Naive thymus-derived CD4-positive, alpha-beta T cell (primary cell): ENCODE measurements around the gene HDAC10. TPM values are rescaled to one million over a fixed set of nuclear protein-coding genes. Genes with fewer than 3 reads are reported as not detected.

Source experiments
- ATAC-seq: fragments of 150-1000 bp; cut with Tn5 transposase; 2 replicates; pipeline ENCODE4 v1.10.0; 2021; ENCODE audit warnings: mild to moderate bottlenecking, moderate library complexity
- CTCF ChIA-PET: fragments of 350-600 bp; sonication (Branson Sonifier 250); formaldehyde crosslinking; loops from one replicate; lab custom pipeline; 2021; ENCODE audit warnings: antibody characterized with exemption; lab: Charles Lee
- POLR2A ChIA-PET: fragments of 350-600 bp; sonication (Branson Sonifier 250); formaldehyde crosslinking; loops from one replicate; lab custom pipeline; 2021; ENCODE audit warnings: antibody characterized with exemption, inconsistent platforms; lab: Charles Lee
- DNase-seq, 9 donors: peaks; one replicate each; pipeline versions ENCODE4 v3.0.0 to v3.0.0-alpha.2; 2020 to 2022; ENCODE audit warnings: mixed read lengths in 1 of 9
- H3K27ac ChIP-seq: one replicate; pipeline ENCODE4 v1.7.0; 2013; ENCODE audit warnings: mild to moderate bottlenecking, low read depth, low read length, moderate library complexity
- H3K27me3 ChIP-seq, 2 donors: one replicate each; pipeline ENCODE4 v1.7.0; 2013; ENCODE audit warnings: low read length in 2 of 2, mild to moderate bottlenecking in 2 of 2, moderate library complexity in 2 of 2; ENCODE audit not compliant: control insufficient read depth in 2 of 2, insufficient read depth in 2 of 2
- H3K36me3 ChIP-seq, 3 experiments: 1 replicate in 2 of 3; 2 replicates in 1 of 3; pipeline ENCODE4 v1.7.0; 2013; ENCODE audit warnings: low read length in 3 of 3, mild to moderate bottlenecking in 3 of 3, moderate library complexity in 1 of 3; ENCODE audit not compliant: insufficient read depth in 3 of 3, control insufficient read depth in 2 of 3
- H3K4me1 ChIP-seq, 2 donors: one replicate each; pipeline ENCODE4 v1.7.0; 2013; ENCODE audit warnings: low read length in 2 of 2, mild to moderate bottlenecking in 2 of 2, moderate library complexity in 1 of 2; ENCODE audit not compliant: control insufficient read depth in 2 of 2, insufficient read depth in 2 of 2
- H3K4me3 ChIP-seq: 2 replicates; pipeline ENCODE4 v1.7.0; 2013; ENCODE audit warnings: mild to moderate bottlenecking, low read length
- H3K9me3 ChIP-seq, 3 experiments: 1 replicate in 2 of 3; 2 replicates in 1 of 3; pipeline ENCODE4 v1.7.0; 2013; ENCODE audit warnings: low read length in 3 of 3; ENCODE audit not compliant: control insufficient read depth in 2 of 3
- H3K27ac Mint-ChIP-seq, 9 donors: one replicate each; pipeline ENCODE4 v1.8.0; 2020 to 2022; ENCODE audit warnings: mixed read lengths in 9 of 9, mild to moderate bottlenecking in 8 of 9, moderate library complexity in 5 of 9, inconsistent platforms in 2 of 9
- H3K27me3 Mint-ChIP-seq, 5 donors: one replicate each; pipeline ENCODE4 v1.8.0; 2021 to 2022; ENCODE audit warnings: mixed read lengths in 5 of 5, mild to moderate bottlenecking in 1 of 5
- H3K36me3 Mint-ChIP-seq, 5 donors: one replicate each; pipeline ENCODE4 v1.8.0; 2020 to 2022; ENCODE audit warnings: mixed read lengths in 5 of 5, mild to moderate bottlenecking in 3 of 5, inconsistent platforms in 1 of 5
- H3K4me1 Mint-ChIP-seq, 7 donors: one replicate each; pipeline ENCODE4 v1.8.0; 2020 to 2022; ENCODE audit warnings: mixed read lengths in 7 of 7, mild to moderate bottlenecking in 3 of 7, inconsistent platforms in 1 of 7
- H3K4me3 Mint-ChIP-seq, 10 donors: one replicate each; pipeline ENCODE4 v1.8.0; 2020 to 2022; ENCODE audit warnings: mild to moderate bottlenecking in 10 of 10, mixed read lengths in 10 of 10, moderate library complexity in 6 of 10, inconsistent platforms in 2 of 10
- H3K9me3 Mint-ChIP-seq, 11 donors: one replicate each; pipeline ENCODE4 v1.8.0; 2020 to 2022; ENCODE audit warnings: mixed read lengths in 11 of 11, mild to moderate bottlenecking in 4 of 11, inconsistent platforms in 1 of 11, moderate library complexity in 1 of 11
- intact Hi-C, 2 donors: fragments of 100-400 bp; cut with micrococcal nuclease; formaldehyde crosslinking; loops; one replicate each; pipeline ENCODE4 v1.15.1; 2023
- polyA plus RNA-seq, 2 donors: library from polyadenylated mRNA; unstranded; fragments of 300-500 nt; fragmentation: Illumina TruSeq; gene quantifications; one replicate each; pipeline ENCODE4 v1.2.3, GENCODE V29; 2021
- total RNA-seq, 6 experiments: library from RNA in 5 of 6; stranded (reverse) in 5 of 6; gene quantifications; 1 replicate in 5 of 6; 2 replicates in 1 of 6; pipeline ENCODE4 v1.2.3 and lab custom pipeline; 2021 to 2026

The HDAC10 gene
- total and polyA plus RNA-seq, 7 experiments from 2014 or later: 7.1 to 139 (median 98.7) TPM

- peaks cover 6 to 32% (median 25%) of the 10 kb centered on the region in 7 donors for H3K4me1 Mint-ChIP-seq
Measured at GRCh38 chr22:50233223-50233622, 17.8 kb downstream of the HDAC10 start.

GRCh38 chr22:50232481-50233151, 18.4 kb downstream of the HDAC10 start:
- Histone ChIP-seq H3K4me1 (no peaks in the 10 kb centered on the region), H3K27me3 (no peaks in the 10 kb centered on the region), H3K9me3 (no peaks in the 10 kb centered on the region), H3K27ac (no peak overlapping the region), H3K36me3 (peaks cover 0 to 76% (median 12%) of the 10 kb centered on the region in 3 experiments), H3K4me3 (no peak overlapping the region)
- intact Hi-C loops: no loop called here
- ChIA-PET CTCF (interaction anchor here (0.6 to 1.3 kb wide), 2 partner anchors 8 to 18 kb away, joined by 3 read pairs; no protein-coding TSS in a partner anchor), POLR2A (interaction anchor here (0.6 kb wide), 2 partner anchors 130 to 389 kb away, joined by 4 to 5 read pairs; no protein-coding TSS in a partner anchor)
- no peak for ATAC-seq
- Mint-ChIP-seq H3K4me3 (no peak overlapping the region), H3K27me3 (no peaks in the 10 kb centered on the region), H3K27ac (no peak overlapping the region), H3K36me3 (peaks cover 0 to 21% (median 7%) of the 10 kb centered on the region in 5 donors), H3K4me1 (peaks cover 6 to 27% (median 21%) of the 10 kb centered on the region in 7 donors), H3K9me3 (peaks cover 0 to 10% (median 0%) of the 10 kb centered on the region in 11 donors)
- DNase-seq: no peak

More at GRCh38 chr22:50233223-50233622, 17.8 kb downstream of the HDAC10 start:
- H3K27me3 ChIP-seq: no peaks in the 10 kb centered on the region
- H3K4me3 ChIP-seq: no peak overlapping the region
- DNase-seq (no peak), ATAC-seq (no peak)
- Mint-ChIP-seq H3K4me3 (no peak overlapping the region), H3K36me3 (peaks cover 0 to 26% (median 7%) of the 10 kb centered on the region in 5 donors), H3K27ac (no peak overlapping the region), H3K27me3 (no peaks in the 10 kb centered on the region), H3K9me3 (peaks cover 0 to 10% (median 0%) of the 10 kb centered on the region in 11 donors)
- H3K27ac ChIP-seq: no peak overlapping the region
- no peaks in the 10 kb centered on the region for H3K4me1 ChIP-seq
- intact Hi-C loops: no loop called here
- H3K36me3 ChIP-seq: peaks cover 0 to 75% (median 10%) of the 10 kb centered on the region in 3 experiments
- ChIA-PET CTCF (interaction anchor here (1.3 kb wide), 1 partner anchor 8 kb away, joined by 3 read pairs; no protein-coding TSS in a partner anchor), POLR2A (no interaction called here)
- H3K9me3 ChIP-seq: no peaks in the 10 kb centered on the region

GRCh38 chr22:50229370-50229769, 21.7 kb downstream of the HDAC10 start:
- Mint-ChIP-seq H3K27ac (no peak overlapping the region), H3K9me3 (peaks cover 0 to 2% (median 0%) of the 10 kb centered on the region in 11 donors), H3K36me3 (peaks cover 0 to 22% (median 5%) of the 10 kb centered on the region in 5 donors), H3K27me3 (no peaks in the 10 kb centered on the region), H3K4me3 (no peak overlapping the region), H3K4me1 (peaks cover 0 to 18% (median 6%) of the 10 kb centered on the region in 7 donors)
- H3K27ac ChIP-seq: no peak overlapping the region
- no peak for ATAC-seq
- no peaks in the 10 kb centered on the region for H3K27me3 ChIP-seq
- ChIA-PET POLR2A (no interaction called here), CTCF (no interaction called here)
- H3K36me3 ChIP-seq: peaks cover 0 to 78% (median 18%) of the 10 kb centered on the region in 3 experiments
- H3K4me1 ChIP-seq: no peaks in the 10 kb centered on the region
- intact Hi-C loops: no loop called here
- no peak for DNase-seq
- no peak overlapping the region for H3K4me3 ChIP-seq
- H3K9me3 ChIP-seq: no peaks in the 10 kb centered on the region

- Histone ChIP-seq H3K27me3 (no peaks in the 10 kb centered on the region), H3K9me3 (no peaks in the 10 kb centered on the region), H3K36me3 (peaks cover 0 to 79% (median 27%) of the 10 kb centered on the region in 3 experiments), H3K4me1 (no peaks in the 10 kb centered on the region), H3K4me3 (no peak overlapping the region), H3K27ac (no peak overlapping the region)
- H3K4me1 Mint-ChIP-seq: peaks cover 0 to 10% (median 0%) of the 10 kb centered on the region in 7 donors
- no peak overlapping the region for H3K27ac Mint-ChIP-seq
- peaks cover 0 to 29% (median 5%) of the 10 kb centered on the region in 5 donors for H3K36me3 Mint-ChIP-seq
- POLR2A ChIA-PET: no interaction called here
- H3K9me3 Mint-ChIP-seq: no peaks in the 10 kb centered on the region
- H3K27me3 Mint-ChIP-seq: no peaks in the 10 kb centered on the region
- intact Hi-C loops: no loop called here
- no peak for ATAC-seq
- no peak for DNase-seq
- peak overlapping the region in 1 of 10 donors; percentile 16 for H3K4me3 Mint-ChIP-seq
- CTCF ChIA-PET: no interaction called here
Measured at GRCh38 chr22:50228366-50228765, 22.7 kb downstream of the HDAC10 start.

- H3K27me3 Mint-ChIP-seq: no peaks in the 10 kb centered on the region
- intact Hi-C loops: no loop called here
- ATAC-seq (no peak), DNase-seq (no peak)
- H3K4me1 Mint-ChIP-seq: peaks cover 0 to 8% (median 0%) of the 10 kb centered on the region in 7 donors
- peaks cover 0 to 79% (median 33%) of the 10 kb centered on the region in 3 experiments for H3K36me3 ChIP-seq
- POLR2A ChIA-PET: interaction anchor here (0.6 kb wide), 1 partner anchor 91 kb away, joined by 3 read pairs; no protein-coding TSS in a partner anchor
- no peak overlapping the region for H3K27ac Mint-ChIP-seq
- no peak overlapping the region for H3K4me3 ChIP-seq
- H3K4me3 Mint-ChIP-seq: no peak overlapping the region
- no peaks in the 10 kb centered on the region for H3K27me3 ChIP-seq
- H3K36me3 Mint-ChIP-seq: peaks cover 0 to 32% (median 8%) of the 10 kb centered on the region in 5 donors
- no peaks in the 10 kb centered on the region for H3K4me1 ChIP-seq
- H3K27ac ChIP-seq: no peak overlapping the region
- no peaks in the 10 kb centered on the region for H3K9me3 Mint-ChIP-seq
- no peaks in the 10 kb centered on the region for H3K9me3 ChIP-seq
- CTCF ChIA-PET: interaction anchor here (0.9 kb wide), 1 partner anchor 16 kb away, joined by 3 read pairs; no protein-coding TSS in a partner anchor
Measured at GRCh38 chr22:50227579-50228215, 23.4 kb downstream of the HDAC10 start.

- CTCF ChIA-PET: interaction anchor here (0.9 to 1.0 kb wide), 2 partner anchors 12 to 16 kb away, joined by 3 read pairs; no protein-coding TSS in a partner anchor
- intact Hi-C loops: no loop called here
- no peak overlapping the region for H3K4me3 ChIP-seq
- H3K9me3 ChIP-seq: no peaks in the 10 kb centered on the region
- ATAC-seq (no peak), DNase-seq (no peak)
- no peak overlapping the region for H3K27ac Mint-ChIP-seq
- peaks cover 5 to 81% (median 34%) of the 10 kb centered on the region in 3 experiments for H3K36me3 ChIP-seq
- POLR2A ChIA-PET: no interaction called here
- no peaks in the 10 kb centered on the region for H3K4me1 ChIP-seq
- H3K9me3 Mint-ChIP-seq: no peaks in the 10 kb centered on the region
- H3K27me3 ChIP-seq: no peaks in the 10 kb centered on the region
- H3K36me3 Mint-ChIP-seq: peaks cover 0 to 30% (median 8%) of the 10 kb centered on the region in 5 donors
- no peaks in the 10 kb centered on the region for H3K27me3 Mint-ChIP-seq
- H3K4me1 Mint-ChIP-seq: peaks cover 0 to 7% (median 0%) of the 10 kb centered on the region in 7 donors
- H3K4me3 Mint-ChIP-seq: no peak overlapping the region
- no peak overlapping the region for H3K27ac ChIP-seq
Measured at GRCh38 chr22:50226875-50227165, 24.2 kb downstream of the HDAC10 start.
